Lung (tissue), 12 donors: ENCODE data around the gene LRRC1. TPM values are rescaled to one million over a fixed set of nuclear protein-coding genes. Genes with fewer than 3 reads are reported as not detected.

Source experiments
- ATAC-seq: fragments of 200-7000 bp; cut with Tn5 transposase; one replicate; pipeline ENCODE4 v1.9.1; 2020; ENCODE audit warnings: moderate number of reproducible peaks; ENCODE audit not compliant: insufficient read depth, low FRiP score
- DNase-seq, 3 donors: peaks; one replicate each; pipeline ENCODE4 v3.0.0-alpha.2; 2013 to 2017
- H3K27ac ChIP-seq, 2 donors: one replicate each; pipeline ENCODE4 v1.5.1; 2013; ENCODE audit warnings: mild to moderate bottlenecking in 2 of 2, moderate library complexity in 2 of 2, control low read depth in 1 of 2, inconsistent platforms in 1 of 2, low read depth in 1 of 2, low read length in 1 of 2
- H3K27me3 ChIP-seq, 3 donors: one replicate each; pipeline ENCODE4 v1.5.1; 2013; ENCODE audit warnings: low read length in 2 of 3; ENCODE audit not compliant: control insufficient read depth in 3 of 3, insufficient read depth in 3 of 3
- H3K36me3 ChIP-seq, 4 donors: one replicate each; pipeline ENCODE4 v1.5.1; 2013; ENCODE audit warnings: low read length in 4 of 4, mild to moderate bottlenecking in 1 of 4, moderate library complexity in 1 of 4; ENCODE audit not compliant: control insufficient read depth in 4 of 4, insufficient read depth in 4 of 4
- H3K4me1 ChIP-seq, 5 donors: one replicate each; pipeline ENCODE4 v1.5.1; 2013; ENCODE audit warnings: low read length in 5 of 5, mild to moderate bottlenecking in 2 of 5, moderate library complexity in 1 of 5; ENCODE audit not compliant: control insufficient read depth in 5 of 5, insufficient read depth in 5 of 5
- H3K4me3 ChIP-seq: one replicate; pipeline ENCODE4 v1.5.1; 2013; ENCODE audit warnings: mild to moderate bottlenecking, control low read depth, moderate library complexity
- H3K9ac ChIP-seq, 2 donors: one replicate each; pipeline ENCODE4 v1.5.1; 2013; ENCODE audit warnings: low read length in 2 of 2, control low read depth in 1 of 2; ENCODE audit not compliant: insufficient read depth in 1 of 2
- H3K9me3 ChIP-seq, 4 donors: one replicate each; pipeline ENCODE4 v1.5.1; 2013; ENCODE audit warnings: low read length in 3 of 4, mild to moderate bottlenecking in 1 of 4, moderate library complexity in 1 of 4; ENCODE audit not compliant: control insufficient read depth in 4 of 4, insufficient read depth in 3 of 4
- WGBS, 2 donors: extraction: QIAGEN DNeasy Blood & Tissue Kit; methylation state at CpG; one replicate each; pipeline ENCODE4 v1.1.7; 2013; 5-methylcytosine and 5-hydroxymethylcytosine counted together
- polyA plus RNA-seq, 2 donors: library from polyadenylated mRNA; stranded (reverse); fragments of 200-250 nt; gene quantifications; one replicate each; pipeline ENCODE4 v1.2.1, GENCODE V29; 2013
- total RNA-seq, 2 donors: library from RNA; depleted of rRNA in 1 of 2; stranded (reverse); fragments of >200 nt in 1 of 2; gene quantifications; one replicate each; pipeline ENCODE4 v1.2.1, GENCODE V29; 2014 to 2021
- TF ChIP-seq, protein P1 (sequence below): IDR thresholded peaks from 2 replicates; pipeline ENCODE4 v1.5.1; 2012; ENCODE audit warnings: mild to moderate bottlenecking; ENCODE audit errors: control extremely low read depth, extremely low read depth
- donor health status: control.
- donor health status: control.
- donor health status: Bipolar disorder and iron deficiency.
- donor health status: healthy.
- donor health status: DM: yes; HTN: yes; CAD: no.

The LRRC1 gene
- total and polyA plus RNA-seq, 4 donors: 4.8 to 19.9 (median 9.9) TPM

DNA sequence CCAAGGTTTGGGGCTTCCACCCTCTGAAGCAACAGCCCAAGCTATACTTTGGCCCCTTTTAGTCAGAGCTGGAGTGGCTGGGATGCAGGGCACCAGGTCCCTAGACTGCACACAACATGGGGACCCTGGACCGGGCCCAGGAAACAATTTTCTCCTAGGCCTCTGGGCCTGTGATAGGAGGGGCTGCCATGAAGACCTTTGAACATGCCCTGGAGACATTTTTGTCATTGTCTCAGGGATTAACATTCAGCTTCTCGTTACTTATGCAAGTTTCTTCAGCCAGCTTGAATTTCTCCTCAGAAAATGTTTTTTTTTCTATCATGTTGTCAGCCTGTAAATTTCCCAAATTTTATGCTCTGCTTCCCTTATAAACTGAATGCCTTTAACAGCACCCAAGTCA lies 82.3 kb downstream of the LRRC1 start:
- Histone ChIP-seq H3K4me1 (peaks cover 0 to 2% (median 0%) of the 10 kb centered on the region in 5 donors), H3K9ac (no peak overlapping the region), H3K27me3 (no peaks in the 10 kb centered on the region), H3K36me3 (no peaks in the 10 kb centered on the region), H3K9me3 (peaks cover 0 to 8% (median 0%) of the 10 kb centered on the region in 4 donors), H3K4me3 (no peak overlapping the region), H3K27ac (no peak overlapping the region)
- TF ChIP-seq, protein P1, sequence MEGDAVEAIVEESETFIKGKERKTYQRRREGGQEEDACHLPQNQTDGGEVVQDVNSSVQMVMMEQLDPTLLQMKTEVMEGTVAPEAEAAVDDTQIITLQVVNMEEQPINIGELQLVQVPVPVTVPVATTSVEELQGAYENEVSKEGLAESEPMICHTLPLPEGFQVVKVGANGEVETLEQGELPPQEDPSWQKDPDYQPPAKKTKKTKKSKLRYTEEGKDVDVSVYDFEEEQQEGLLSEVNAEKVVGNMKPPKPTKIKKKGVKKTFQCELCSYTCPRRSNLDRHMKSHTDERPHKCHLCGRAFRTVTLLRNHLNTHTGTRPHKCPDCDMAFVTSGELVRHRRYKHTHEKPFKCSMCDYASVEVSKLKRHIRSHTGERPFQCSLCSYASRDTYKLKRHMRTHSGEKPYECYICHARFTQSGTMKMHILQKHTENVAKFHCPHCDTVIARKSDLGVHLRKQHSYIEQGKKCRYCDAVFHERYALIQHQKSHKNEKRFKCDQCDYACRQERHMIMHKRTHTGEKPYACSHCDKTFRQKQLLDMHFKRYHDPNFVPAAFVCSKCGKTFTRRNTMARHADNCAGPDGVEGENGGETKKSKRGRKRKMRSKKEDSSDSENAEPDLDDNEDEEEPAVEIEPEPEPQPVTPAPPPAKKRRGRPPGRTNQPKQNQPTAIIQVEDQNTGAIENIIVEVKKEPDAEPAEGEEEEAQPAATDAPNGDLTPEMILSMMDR: no peak
- no peak for DNase-seq
- 65 to 74% methylated on average over 2 of the region's 2 CpGs for WGBS, 2 donors
- ATAC-seq: no peak

DNA sequence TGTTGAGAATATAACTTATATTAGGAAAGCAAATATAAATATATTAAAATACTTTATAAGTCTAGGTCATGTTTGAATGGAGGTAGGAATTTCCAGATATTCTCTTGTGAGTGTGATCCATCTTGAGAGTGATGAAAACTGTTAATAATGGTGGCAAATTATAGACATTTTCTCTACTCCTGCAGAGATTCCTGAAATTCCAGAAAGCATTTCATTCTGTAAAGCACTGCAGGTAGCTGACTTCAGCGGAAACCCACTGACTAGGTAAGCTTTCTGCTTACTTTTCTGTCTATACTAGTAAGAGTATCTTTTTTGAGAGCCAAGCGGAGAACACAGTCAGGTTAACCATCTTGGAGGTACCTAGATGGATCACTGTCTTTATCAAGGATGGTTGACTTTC lies 84.0 kb downstream of the LRRC1 start:
- Histone ChIP-seq H3K36me3 (no peaks in the 10 kb centered on the region), H3K9ac (no peak overlapping the region), H3K27me3 (no peaks in the 10 kb centered on the region), H3K9me3 (peaks cover 0 to 5% (median 0%) of the 10 kb centered on the region in 4 donors), H3K4me1 (peaks cover 0 to 2% (median 0%) of the 10 kb centered on the region in 5 donors), H3K27ac (no peak overlapping the region), H3K4me3 (no peak overlapping the region)
- DNase-seq (no peak), ATAC-seq (no peak)
- TF ChIP-seq, protein P1: no peak
- 91 to 96% methylated on average over 2 of the region's 2 CpGs for whole genome bisulfite sequencing, 2 donors

DNA sequence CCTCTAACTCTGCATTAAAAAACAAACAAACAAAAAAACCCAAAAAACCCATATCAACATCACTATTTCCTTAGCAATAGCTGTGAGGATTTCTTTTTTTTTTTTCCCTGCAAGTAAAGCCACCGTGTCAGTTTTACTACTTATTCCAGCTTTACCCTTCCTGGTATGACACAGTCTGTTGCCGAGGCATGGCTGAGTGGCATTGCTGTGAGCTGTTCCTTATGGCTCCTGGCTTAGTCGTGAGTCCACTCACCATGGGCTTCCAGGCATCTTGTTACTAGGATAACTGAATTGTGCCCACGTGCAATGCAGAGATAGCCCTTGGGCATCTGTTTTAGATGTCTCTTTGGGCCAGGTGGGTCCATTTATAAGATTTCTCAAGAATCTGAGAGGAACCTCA lies 84.8 kb downstream of the LRRC1 start:
- no peak for ATAC-seq
- WGBS, 2 donors: 82 to 83% methylated on average over 4 of the region's 4 CpGs
- no peak overlapping the region for H3K4me3 ChIP-seq
- H3K4me1 ChIP-seq: peaks cover 0 to 2% (median 0%) of the 10 kb centered on the region in 5 donors
- peaks cover 0 to 5% (median 0%) of the 10 kb centered on the region in 4 donors for H3K9me3 ChIP-seq
- no peak overlapping the region for H3K27ac ChIP-seq
- no peak for DNase-seq
- no peaks in the 10 kb centered on the region for H3K36me3 ChIP-seq
- TF ChIP-seq, protein P1: no peak
- H3K27me3 ChIP-seq: no peaks in the 10 kb centered on the region
- no peak overlapping the region for H3K9ac ChIP-seq

DNA sequence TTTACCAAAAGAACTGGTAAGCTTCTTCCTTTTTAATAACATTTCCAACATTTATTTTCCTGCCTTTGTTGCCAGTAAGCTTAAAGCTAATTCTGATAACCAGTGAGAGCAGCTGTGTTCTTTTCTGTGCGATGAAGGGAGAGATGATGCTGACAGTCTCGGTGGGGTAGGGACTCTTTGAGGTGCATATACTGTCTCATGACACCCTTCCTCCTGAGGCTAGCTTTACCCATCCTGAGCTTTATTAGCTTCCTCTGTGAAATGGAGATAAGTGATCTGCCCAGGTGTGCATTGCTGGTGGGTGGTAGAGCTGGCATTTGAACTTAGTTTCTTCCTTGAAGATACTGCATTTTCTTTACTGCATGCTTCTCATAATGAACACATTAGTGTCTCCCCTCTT lies 92.5 kb downstream of the LRRC1 start:
- DNase-seq: no peak
- 80 to 83% methylated on average over 2 of the region's 2 CpGs for WGBS, 2 donors
- Histone ChIP-seq H3K27ac (no peak overlapping the region), H3K27me3 (no peaks in the 10 kb centered on the region), H3K9ac (no peak overlapping the region), H3K4me1 (no peaks in the 10 kb centered on the region), H3K4me3 (no peak overlapping the region), H3K9me3 (no peaks in the 10 kb centered on the region), H3K36me3 (peaks cover 0 to 1% (median 0%) of the 10 kb centered on the region in 4 donors)
- no peak for ATAC-seq
- TF ChIP-seq, protein P1: no peak
